ENCODE results near the gene PTPN12. TPM values are rescaled to one million over a fixed set of nuclear protein-coding genes. Genes with fewer than 3 reads are reported as not detected.
"Not testable (repeated sequence)": the region's sequence is repeated elsewhere in the genome, so short reads cannot be mapped to it uniquely, and the experiment has no call there.

The PTPN12 gene
- total and polyA plus RNA-seq, 3 experiments from 2014 or later, result 4.8 to 12.5 (median 11.3) TPM

DNA sequence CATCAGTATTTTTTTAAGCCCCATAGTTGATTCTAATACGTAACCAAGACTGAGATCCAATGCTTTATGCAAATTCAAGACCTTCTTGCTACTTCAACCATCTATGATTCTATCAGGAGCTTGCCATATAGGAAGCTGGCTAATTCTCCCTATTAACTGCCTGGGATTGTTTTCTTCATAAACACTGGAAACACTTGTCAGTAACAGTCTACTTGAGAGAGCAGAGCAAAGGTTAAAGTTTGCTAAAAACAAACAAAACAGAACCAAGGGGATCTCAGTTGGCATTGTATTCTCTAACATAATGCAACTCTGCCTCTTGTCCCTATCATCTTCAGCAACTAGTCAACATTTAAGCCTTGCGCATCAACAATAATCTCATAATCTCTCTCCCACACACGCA is 21.0 kb upstream of the PTPN12 start:
- no peaks in the 10 kb centered on the region for H3K4me1 ChIP-seq (ENCODE audit: insufficient read depth, low read length)
- H3K9me3 ChIP-seq (ENCODE audit: low read length), result no peaks in the 10 kb centered on the region
- no peaks in the 10 kb centered on the region for H3K9me3 Mint-ChIP-seq
- H3K27me3 Mint-ChIP-seq, result peaks cover 4 to 16% of the 10 kb centered on the region in 2 donors
- H3K27ac Mint-ChIP-seq, result no peak overlapping the region
- no peak overlapping the region for H3K4me3 ChIP-seq (ENCODE audit: low read length)
- H3K36me3 ChIP-seq (ENCODE audit: insufficient read depth, low read length), result no peaks in the 10 kb centered on the region
- H3K27ac ChIP-seq (ENCODE audit: low read depth, low read length), result no peak overlapping the region
- DNase-seq, result no peak
- ChIA-PET CTCF (interaction anchor here (1.7 kb wide), 1 partner anchor 12 kb away, joined by 3 read pairs; no protein-coding TSS in a partner anchor), POLR2A (no interaction called here)
- no peaks in the 10 kb centered on the region for H3K4me1 Mint-ChIP-seq
- no peaks in the 10 kb centered on the region for H3K36me3 Mint-ChIP-seq
- no peak overlapping the region for H3K4me3 Mint-ChIP-seq
- no peaks in the 10 kb centered on the region for H3K27me3 ChIP-seq (ENCODE audit: insufficient read depth, low read length, poor library complexity, severe bottlenecking)

DNA sequence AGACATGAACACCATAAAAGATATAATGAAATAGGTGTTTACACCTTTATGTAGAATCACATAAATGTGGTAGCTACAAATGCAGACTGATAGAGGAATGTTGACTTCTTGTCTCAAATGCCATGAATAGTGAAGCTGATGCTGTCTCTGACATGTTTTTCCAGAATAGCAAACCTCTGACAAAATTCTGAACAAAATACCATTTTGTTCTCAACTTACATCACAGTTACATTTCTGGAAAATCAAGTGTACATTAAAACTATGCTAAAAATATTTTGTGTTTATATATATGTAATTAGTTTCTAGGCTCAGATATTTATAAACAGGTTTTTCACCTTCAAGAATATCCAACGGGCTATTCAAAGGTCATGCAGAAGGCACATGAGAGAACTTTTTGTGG is 16.8 kb upstream of the PTPN12 start:
- Mint-ChIP-seq H3K27ac (no peak overlapping the region), H3K9me3 (no peaks in the 10 kb centered on the region), H3K4me3 (no peak overlapping the region), H3K27me3 (peaks cover 6 to 11% of the 10 kb centered on the region in 2 donors), H3K36me3 (no peaks in the 10 kb centered on the region), H3K4me1 (no peaks in the 10 kb centered on the region)
- Histone ChIP-seq H3K4me3 (ENCODE audit: low read length) (no peak overlapping the region), H3K9me3 (ENCODE audit: low read length) (no peaks in the 10 kb centered on the region), H3K36me3 (ENCODE audit: insufficient read depth, low read length) (no peaks in the 10 kb centered on the region), H3K4me1 (ENCODE audit: insufficient read depth, low read length) (no peaks in the 10 kb centered on the region), H3K27me3 (ENCODE audit: insufficient read depth, low read length, poor library complexity, severe bottlenecking) (no peaks in the 10 kb centered on the region), H3K27ac (ENCODE audit: low read depth, low read length) (no peak overlapping the region)
- ChIA-PET CTCF (no interaction called here), POLR2A (no interaction called here)
- DNase-seq, result no peak

DNA sequence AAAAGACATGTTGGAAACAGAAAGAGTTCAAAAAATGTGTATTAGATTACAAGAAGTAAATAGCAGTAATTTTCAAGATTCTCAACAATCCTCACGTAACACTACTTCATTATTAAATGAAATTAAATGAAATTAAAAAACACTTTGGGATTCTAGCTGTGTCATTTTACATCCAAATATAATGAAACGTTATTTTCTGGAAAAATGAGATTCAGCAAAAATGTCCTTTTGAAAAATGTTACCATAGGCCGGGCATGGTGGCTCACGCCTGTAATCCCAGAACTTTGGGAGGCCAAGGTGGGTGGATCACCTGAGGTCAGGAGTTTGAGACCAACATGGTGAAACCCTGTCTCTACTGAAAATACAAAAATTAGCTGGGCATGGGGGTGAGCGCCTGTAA is 15.6 kb upstream of the PTPN12 start:
- H3K4me1 Mint-ChIP-seq; H3K27me3 ChIP-seq (ENCODE audit: insufficient read depth, low read length, poor library complexity, severe bottlenecking); H3K27ac ChIP-seq (ENCODE audit: low read depth, low read length); H3K4me1 ChIP-seq (ENCODE audit: insufficient read depth, low read length); H3K36me3 ChIP-seq (ENCODE audit: insufficient read depth, low read length); H3K27ac Mint-ChIP-seq; H3K9me3 Mint-ChIP-seq; H3K36me3 Mint-ChIP-seq; POLR2A ChIA-PET; H3K4me3 Mint-ChIP-seq; DNase-seq; CTCF ChIA-PET; H3K9me3 ChIP-seq (ENCODE audit: low read length); H3K4me3 ChIP-seq (ENCODE audit: low read length): not testable (repeated sequence)
- peaks cover 6 to 11% of the 10 kb centered on the region in 2 donors for H3K27me3 Mint-ChIP-seq

DNA sequence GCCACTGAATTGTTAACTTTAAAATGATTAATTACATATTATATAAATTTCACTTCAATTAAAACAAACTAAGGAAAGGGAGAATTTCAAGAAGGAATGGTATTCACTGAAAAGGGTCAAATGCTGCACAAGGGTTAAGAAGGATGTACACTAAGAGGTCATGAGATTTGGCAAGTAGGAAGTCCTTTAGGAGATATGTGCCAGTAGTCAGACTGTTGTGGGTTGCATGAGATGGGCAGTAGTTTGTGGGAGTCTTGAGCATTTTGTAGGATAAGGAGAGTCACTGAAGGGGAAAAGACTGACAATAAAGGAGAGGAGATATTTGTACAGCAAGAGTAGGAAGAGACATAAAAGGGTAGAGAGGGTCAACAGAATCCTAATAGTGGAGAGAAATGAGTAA is 12.4 kb upstream of the PTPN12 start:
- Histone ChIP-seq H3K4me3 (ENCODE audit: low read length) (no peak overlapping the region), H3K4me1 (ENCODE audit: insufficient read depth, low read length) (no peaks in the 10 kb centered on the region), H3K9me3 (ENCODE audit: low read length) (no peaks in the 10 kb centered on the region), H3K27me3 (ENCODE audit: insufficient read depth, low read length, poor library complexity, severe bottlenecking) (no peaks in the 10 kb centered on the region), H3K27ac (ENCODE audit: low read depth, low read length) (no peak overlapping the region), H3K36me3 (ENCODE audit: insufficient read depth, low read length) (no peaks in the 10 kb centered on the region)
- H3K36me3 Mint-ChIP-seq, result no peaks in the 10 kb centered on the region
- H3K4me1 Mint-ChIP-seq, result no peaks in the 10 kb centered on the region
- POLR2A ChIA-PET, result no interaction called here
- H3K9me3 Mint-ChIP-seq, result no peaks in the 10 kb centered on the region
- DNase-seq, result no peak
- CTCF ChIA-PET, result no interaction called here
- H3K4me3 Mint-ChIP-seq, result no peak overlapping the region
- no peak overlapping the region for H3K27ac Mint-ChIP-seq
- H3K27me3 Mint-ChIP-seq, result peaks cover 2 to 3% of the 10 kb centered on the region in 2 donors

DNA sequence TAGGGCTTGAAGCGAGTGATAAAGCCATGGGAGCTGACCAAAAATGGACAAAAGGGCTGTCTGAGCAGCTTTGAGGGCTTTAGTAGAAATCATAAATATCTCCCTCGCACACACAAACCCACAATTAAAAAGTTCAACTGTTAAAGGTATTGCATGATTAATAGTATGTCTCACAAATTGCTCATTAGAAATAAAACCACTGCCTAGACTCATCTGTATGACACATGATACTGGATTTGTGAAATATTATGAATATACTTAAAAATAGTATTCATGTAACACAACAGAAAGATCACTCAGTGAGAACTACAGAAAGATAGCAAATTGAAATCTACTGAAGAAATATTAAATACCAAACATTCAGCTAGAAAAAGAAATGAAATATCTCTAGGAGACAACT is 11.9 kb upstream of the PTPN12 start:
- Histone ChIP-seq H3K9me3 (ENCODE audit: low read length) (no peaks in the 10 kb centered on the region), H3K27ac (ENCODE audit: low read depth, low read length) (no peak overlapping the region), H3K27me3 (ENCODE audit: insufficient read depth, low read length, poor library complexity, severe bottlenecking) (no peaks in the 10 kb centered on the region), H3K36me3 (ENCODE audit: insufficient read depth, low read length) (no peaks in the 10 kb centered on the region), H3K4me3 (ENCODE audit: low read length) (no peak overlapping the region), H3K4me1 (ENCODE audit: insufficient read depth, low read length) (no peaks in the 10 kb centered on the region)
- POLR2A ChIA-PET, result no interaction called here
- peaks cover 2 to 3% of the 10 kb centered on the region in 2 donors for H3K27me3 Mint-ChIP-seq
- H3K36me3 Mint-ChIP-seq, result no peaks in the 10 kb centered on the region
- H3K27ac Mint-ChIP-seq, result no peak overlapping the region
- no peak overlapping the region for H3K4me3 Mint-ChIP-seq
- CTCF ChIA-PET, result no interaction called here
- no peaks in the 10 kb centered on the region for H3K4me1 Mint-ChIP-seq
- no peaks in the 10 kb centered on the region for H3K9me3 Mint-ChIP-seq
- no peak for DNase-seq

DNA sequence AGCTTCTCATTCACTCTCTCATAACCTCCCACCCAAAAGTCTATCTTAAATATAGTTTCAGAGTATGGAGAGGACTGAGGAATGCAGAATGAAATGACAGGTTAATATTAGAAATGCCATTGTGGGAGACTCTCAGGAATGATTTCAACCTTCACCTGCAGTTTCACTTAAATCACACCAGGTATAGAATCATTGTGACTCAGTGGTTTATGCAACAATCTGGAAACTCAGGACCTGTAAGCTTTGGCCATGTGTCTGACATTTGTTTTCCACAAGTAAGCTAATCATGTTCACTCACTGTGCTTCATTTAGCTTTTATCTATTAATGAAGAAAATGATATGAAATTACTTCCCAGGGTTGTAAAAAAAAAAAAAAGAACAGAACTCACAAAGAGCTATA is 8.7 kb upstream of the PTPN12 start:
- no peaks in the 10 kb centered on the region for H3K36me3 Mint-ChIP-seq
- Histone ChIP-seq H3K9me3 (ENCODE audit: low read length) (no peaks in the 10 kb centered on the region), H3K4me1 (ENCODE audit: insufficient read depth, low read length) (no peaks in the 10 kb centered on the region), H3K36me3 (ENCODE audit: insufficient read depth, low read length) (no peaks in the 10 kb centered on the region), H3K27ac (ENCODE audit: low read depth, low read length) (no peak overlapping the region), H3K4me3 (ENCODE audit: low read length) (no peak overlapping the region), H3K27me3 (ENCODE audit: insufficient read depth, low read length, poor library complexity, severe bottlenecking) (no peaks in the 10 kb centered on the region)
- no peak for DNase-seq
- H3K9me3 Mint-ChIP-seq, result no peaks in the 10 kb centered on the region
- peaks cover 0 to 3% of the 10 kb centered on the region in 2 donors for H3K27me3 Mint-ChIP-seq
- no peak overlapping the region for H3K4me3 Mint-ChIP-seq
- H3K4me1 Mint-ChIP-seq, result peaks cover 4 to 6% (median 4%) of the 10 kb centered on the region in 3 donors
- H3K27ac Mint-ChIP-seq, result no peak overlapping the region
- ChIA-PET CTCF (interaction anchor here (1.0 kb wide), 1 partner anchor 15 kb away, joined by 3 read pairs; no protein-coding TSS in a partner anchor), POLR2A (no interaction called here)

DNA sequence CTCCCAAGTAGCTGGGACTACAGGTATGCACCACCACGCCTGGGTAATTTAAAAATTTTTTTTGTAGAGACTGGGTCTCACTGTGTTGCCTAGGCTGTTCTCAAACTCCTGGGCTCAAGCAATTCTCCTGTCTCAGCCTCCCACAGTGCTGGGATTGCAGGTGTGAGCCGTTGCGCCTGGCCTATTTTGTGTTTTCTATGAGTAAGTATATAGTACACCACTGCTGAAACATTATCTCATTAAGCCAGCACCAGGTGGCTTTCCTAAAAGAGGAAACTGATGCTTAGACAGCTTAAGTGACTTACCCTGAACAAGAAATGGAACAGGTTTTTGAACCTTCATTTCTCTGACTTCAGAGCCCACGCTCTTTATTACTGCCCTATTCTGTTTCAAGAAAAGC is 7.8 kb upstream of the PTPN12 start:
- no peaks in the 10 kb centered on the region for H3K36me3 ChIP-seq (ENCODE audit: insufficient read depth, low read length)
- Mint-ChIP-seq H3K36me3 (no peaks in the 10 kb centered on the region), H3K27me3 (no peaks in the 10 kb centered on the region), H3K27ac (peak overlapping the region in 1 of 8 donors; percentile 64), H3K4me1 (peaks cover 4 to 6% (median 4%) of the 10 kb centered on the region in 3 donors), H3K4me3 (no peak overlapping the region), H3K9me3 (no peaks in the 10 kb centered on the region)
- H3K9me3 ChIP-seq (ENCODE audit: low read length), result no peaks in the 10 kb centered on the region
- CTCF ChIA-PET, result interaction anchor here (1.0 kb wide), 1 partner anchor 16 kb away, joined by 3 read pairs; no protein-coding TSS in a partner anchor
- no peaks in the 10 kb centered on the region for H3K4me1 ChIP-seq (ENCODE audit: insufficient read depth, low read length)
- no peak overlapping the region for H3K27ac ChIP-seq (ENCODE audit: low read depth, low read length)
- H3K4me3 ChIP-seq (ENCODE audit: low read length), result no peak overlapping the region
- H3K27me3 ChIP-seq (ENCODE audit: insufficient read depth, low read length, poor library complexity, severe bottlenecking), result no peaks in the 10 kb centered on the region
- POLR2A ChIA-PET, result no interaction called here
- no peak for DNase-seq

DNA sequence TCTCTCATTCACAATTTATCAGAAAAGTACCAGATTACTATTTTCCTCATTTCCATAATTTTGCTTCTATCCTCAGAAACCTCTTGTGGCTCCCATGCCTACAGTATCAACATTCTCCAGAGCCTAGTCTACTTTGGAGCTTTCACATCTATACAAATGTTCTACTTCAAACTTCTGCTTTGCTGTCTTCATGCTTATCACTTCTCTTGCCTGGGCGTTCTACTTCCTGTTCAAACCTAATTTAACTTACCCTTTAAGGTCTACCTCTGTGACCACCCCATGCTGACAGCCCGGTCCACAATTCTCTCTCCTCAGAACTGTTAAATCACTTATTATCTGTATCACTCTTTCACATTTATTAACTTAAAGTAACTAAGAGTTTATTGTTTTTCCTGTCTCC is 6.1 kb upstream of the PTPN12 start:
- H3K9me3 ChIP-seq (ENCODE audit: low read length), result no peaks in the 10 kb centered on the region
- no peak overlapping the region for H3K4me3 ChIP-seq (ENCODE audit: low read length)
- CTCF ChIA-PET, result no interaction called here
- peak overlapping the region in 2 of 8 donors; percentile 6 to 33 for H3K27ac Mint-ChIP-seq
- H3K4me1 ChIP-seq (ENCODE audit: insufficient read depth, low read length), result no peaks in the 10 kb centered on the region
- H3K27ac ChIP-seq (ENCODE audit: low read depth, low read length), result no peak overlapping the region
- H3K27me3 Mint-ChIP-seq, result no peaks in the 10 kb centered on the region
- no peak for DNase-seq
- no peak overlapping the region for H3K4me3 Mint-ChIP-seq
- no peaks in the 10 kb centered on the region for H3K27me3 ChIP-seq (ENCODE audit: insufficient read depth, low read length, poor library complexity, severe bottlenecking)
- H3K9me3 Mint-ChIP-seq, result no peaks in the 10 kb centered on the region
- H3K36me3 Mint-ChIP-seq, result no peaks in the 10 kb centered on the region
- no peaks in the 10 kb centered on the region for H3K36me3 ChIP-seq (ENCODE audit: insufficient read depth, low read length)
- POLR2A ChIA-PET, result interaction anchor here (0.6 kb wide), 1 partner anchor 18 kb away, joined by 3 read pairs; no protein-coding TSS in a partner anchor
- peaks cover 4 to 6% (median 5%) of the 10 kb centered on the region in 3 donors for H3K4me1 Mint-ChIP-seq

DNA sequence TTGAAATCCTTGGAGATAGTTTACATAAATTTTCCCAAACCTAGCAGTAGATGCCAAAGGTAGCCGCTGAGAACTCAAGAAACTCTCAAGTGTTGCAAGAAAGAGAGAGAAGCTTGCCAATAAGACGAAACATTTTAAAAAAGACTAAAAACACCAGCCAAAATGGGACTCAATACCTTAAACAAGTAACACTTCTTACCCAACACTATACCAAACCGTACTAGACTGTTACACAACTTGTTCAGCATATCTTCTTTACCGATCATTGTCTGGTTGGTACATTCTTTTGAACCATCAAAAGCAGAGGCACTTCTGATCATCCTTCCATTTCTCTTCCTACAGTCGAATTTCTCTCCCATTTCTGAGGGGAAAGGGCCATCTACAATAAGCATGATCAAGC is 4.8 kb upstream of the PTPN12 start:
- POLR2A ChIA-PET, result no interaction called here
- Histone ChIP-seq H3K36me3 (ENCODE audit: insufficient read depth, low read length) (no peaks in the 10 kb centered on the region), H3K27me3 (ENCODE audit: insufficient read depth, low read length, poor library complexity, severe bottlenecking) (no peaks in the 10 kb centered on the region), H3K9me3 (ENCODE audit: low read length) (no peaks in the 10 kb centered on the region), H3K27ac (ENCODE audit: low read depth, low read length) (no peak overlapping the region), H3K4me1 (ENCODE audit: insufficient read depth, low read length) (no peaks in the 10 kb centered on the region), H3K4me3 (ENCODE audit: low read length) (no peak overlapping the region)
- no peaks in the 10 kb centered on the region for H3K9me3 Mint-ChIP-seq
- H3K4me1 Mint-ChIP-seq, result peaks cover 6 to 10% (median 7%) of the 10 kb centered on the region in 3 donors
- CTCF ChIA-PET, result no interaction called here
- peaks cover 0 to 4% (median 0%) of the 10 kb centered on the region in 3 donors for H3K36me3 Mint-ChIP-seq
- H3K27ac Mint-ChIP-seq, result peak overlapping the region in 1 of 8 donors; percentile 20
- no peak overlapping the region for H3K4me3 Mint-ChIP-seq
- H3K27me3 Mint-ChIP-seq, result no peaks in the 10 kb centered on the region
- DNase-seq, result no peak
